Measurements from ENCODE around the gene TSEN34.

Gene TSEN34

GRCh38 chr19:54191011-54191810, at the start of gene TSEN34:
TSEN34 (plus strand) TSS chr19:54191308; CDS start chr19:54191365, 57 bp downstream.
- DNase-seq = peak; percentile 84 to 87

- no peak for DNase-seq
These were observed 49.8 kb upstream of the TSEN34 start for GRCh38 chr19:54141356-54141755.

- DNase-seq = no peak
These were observed 48.8 kb upstream of the TSEN34 start for GRCh38 chr19:54142166-54142780.

GRCh38 chr19:54145541-54146158, 45.5 kb upstream of the TSEN34 start:
- no peak for DNase-seq

- no peak for DNase-seq
These were observed 43.4 kb upstream of the TSEN34 start for GRCh38 chr19:54147676-54148075.

GRCh38 chr19:54148158-54148557, 43.0 kb upstream of the TSEN34 start:
- DNase-seq = no peak

GRCh38 chr19:54149021-54149812, 41.9 kb upstream of the TSEN34 start:
- DNase-seq = no peak

GRCh38 chr19:54151362-54152035, 39.6 kb upstream of the TSEN34 start:
- no peak for DNase-seq

- DNase-seq = no peak
These were observed 38.8 kb upstream of the TSEN34 start for GRCh38 chr19:54152267-54152666.

- no peak for DNase-seq
These were observed 38.1 kb upstream of the TSEN34 start for GRCh38 chr19:54152878-54153524.

GRCh38 chr19:54153731-54154326, 37.3 kb upstream of the TSEN34 start:
- DNase-seq = no peak

- DNase-seq = peak in 1 of 2 experiments; percentile 27
These were observed 36.3 kb upstream of the TSEN34 start for GRCh38 chr19:54154603-54155345.

- no peak for DNase-seq
These were observed 35.4 kb upstream of the TSEN34 start for GRCh38 chr19:54155694-54156093.

- no peak for DNase-seq
These were observed 34.6 kb upstream of the TSEN34 start for GRCh38 chr19:54156490-54156889.

GRCh38 chr19:54156953-54157352, 34.2 kb upstream of the TSEN34 start:
- DNase-seq = no peak

GRCh38 chr19:54158812-54159351, 32.2 kb upstream of the TSEN34 start:
- peak in 1 of 2 experiments; percentile 24 for DNase-seq

- DNase-seq = peak; percentile 89 to 100
These were observed 31.5 kb upstream of the TSEN34 start, which contains the start of gene LENG1 for GRCh38 chr19:54159352-54160181. LENG1 (minus strand) TSS chr19:54159721; CDS start chr19:54159695, 26 bp downstream.

- no peak for DNase-seq
These were observed 30.8 kb upstream of the TSEN34 start for GRCh38 chr19:54160182-54160811.

- DNase-seq = no peak
These were observed 30.3 kb upstream of the TSEN34 start for GRCh38 chr19:54160854-54161253.
